ENCODE results near the gene EYA2.

Gene EYA2

DNA sequence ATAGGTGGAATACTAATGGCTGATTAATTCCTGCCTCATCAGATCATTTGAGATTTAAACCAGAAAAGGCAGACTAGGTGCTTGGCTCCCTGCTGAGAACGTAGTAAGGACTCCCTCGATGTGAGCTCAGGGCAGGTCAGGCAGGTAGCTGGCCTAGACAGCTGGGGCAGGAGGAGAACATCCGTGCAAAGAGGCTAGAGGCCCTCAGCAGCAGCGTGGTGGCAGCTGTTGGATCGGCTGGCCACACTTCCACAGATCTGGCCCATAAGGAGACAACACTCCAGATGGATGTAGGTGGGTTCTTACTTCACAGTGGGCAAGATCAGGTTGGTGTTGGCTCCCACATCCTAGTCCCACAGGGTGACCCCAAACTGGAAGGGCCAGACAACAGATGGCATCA lies 38.5 kb downstream of the EYA2 start:
- DNase-seq: no peak

DNA sequence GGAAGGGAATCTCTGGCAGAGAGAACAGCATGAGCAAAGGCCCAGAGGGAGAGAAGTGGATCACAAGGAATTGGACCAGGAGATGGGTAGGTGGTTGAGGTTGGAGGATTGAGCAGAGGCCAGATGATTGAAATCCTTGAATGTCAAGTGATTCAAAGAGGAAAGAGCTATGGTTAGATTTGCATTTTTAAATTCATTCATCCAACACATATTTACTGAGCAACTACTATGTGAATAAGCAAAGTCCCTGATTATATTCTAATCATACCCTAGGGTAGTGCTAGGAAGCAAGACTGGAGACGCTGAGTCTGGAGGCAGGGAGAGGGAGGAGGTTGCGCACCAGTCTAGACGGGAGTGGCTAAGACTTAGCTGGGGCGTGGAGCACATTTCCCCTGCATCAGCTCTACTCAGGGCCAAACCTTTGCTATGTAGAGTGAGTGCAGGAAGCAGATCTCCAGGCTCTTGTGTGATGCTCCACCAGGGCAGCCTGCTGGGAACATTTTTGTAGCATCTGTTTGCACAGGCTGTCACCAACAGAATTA lies 40.2 kb downstream of the EYA2 start:
- DNase-seq: no peak

DNA sequence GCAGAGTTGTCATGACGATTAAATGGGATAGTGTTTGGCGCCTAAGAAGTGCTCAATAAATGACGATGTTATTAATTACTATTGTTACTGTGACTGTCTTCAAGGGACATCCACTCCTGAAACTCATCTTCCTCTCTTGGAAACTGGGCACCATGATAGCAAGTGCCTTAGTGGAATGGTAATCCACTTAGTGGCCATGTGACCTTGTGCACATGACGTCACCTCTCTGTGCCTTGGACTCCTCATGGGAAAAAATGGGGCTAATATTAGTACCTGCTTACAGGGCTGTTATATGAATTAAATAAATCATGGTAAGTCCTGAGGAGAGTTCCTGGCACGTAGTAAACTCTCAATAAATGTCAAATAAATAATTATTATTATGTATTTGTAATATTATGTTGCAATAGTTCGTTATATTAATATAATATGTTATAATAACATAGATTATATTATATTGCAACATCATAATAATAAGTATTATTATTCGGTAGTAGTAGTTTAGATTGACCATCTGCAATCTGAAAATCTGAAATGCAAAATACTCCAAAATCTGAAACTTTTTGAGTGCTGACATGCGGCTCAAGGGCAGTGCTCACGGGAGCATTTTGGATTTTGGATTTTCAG lies 40.9 kb downstream of the EYA2 start:
- no peak for DNase-seq

DNA sequence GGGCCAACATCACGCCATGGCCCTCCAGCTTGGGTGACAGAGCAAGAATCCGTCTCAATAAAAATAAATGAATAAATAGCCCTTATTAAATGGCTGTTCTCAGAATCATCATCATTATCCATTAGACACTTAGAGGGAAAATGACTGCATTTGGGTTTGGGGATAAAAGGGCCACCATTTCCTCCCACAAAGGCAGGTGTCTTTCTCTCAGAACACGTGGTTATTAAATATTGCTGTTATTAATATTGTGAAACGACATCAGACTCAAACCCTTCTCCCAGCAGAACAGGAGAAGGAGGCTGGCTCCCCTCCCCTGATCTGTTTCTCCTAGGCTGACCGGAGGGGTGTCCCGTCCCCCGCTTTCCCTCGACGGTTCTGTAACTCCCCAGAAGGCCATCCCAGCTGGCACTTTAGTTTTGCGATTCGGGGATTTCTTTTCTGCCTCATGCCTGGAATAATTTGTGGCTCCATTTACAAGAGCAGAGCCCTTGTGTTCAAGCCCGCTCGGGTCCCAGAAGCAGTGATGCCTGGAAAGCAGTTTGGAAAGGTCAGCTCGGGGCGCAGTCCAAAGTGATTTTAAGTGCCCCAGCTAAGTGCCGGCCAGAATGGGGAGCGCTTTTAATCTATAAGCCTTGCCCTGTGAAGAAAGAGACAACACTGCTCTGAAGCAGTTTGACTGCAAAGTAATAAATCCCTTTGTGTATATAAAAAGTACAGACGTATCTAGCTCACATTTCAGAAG lies 41.9 kb downstream of the EYA2 start:
- DNase-seq: no peak

DNA sequence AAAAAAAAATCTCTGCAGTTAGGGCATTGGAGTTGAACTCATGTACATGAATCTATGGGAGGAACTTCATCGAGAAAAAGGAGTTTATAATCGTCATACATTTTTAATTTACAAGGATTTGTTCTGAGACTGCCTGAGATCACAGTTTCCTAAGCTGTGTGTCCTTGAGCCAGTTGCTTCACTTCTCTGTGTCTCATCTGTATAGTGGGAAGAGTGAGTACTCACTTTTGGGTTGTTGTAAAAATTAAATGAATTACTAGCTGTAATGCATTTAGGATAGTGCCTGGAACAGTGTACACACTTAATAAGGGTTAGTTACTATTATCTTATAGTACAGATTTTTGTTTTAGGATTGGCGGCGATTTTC lies 42.5 kb downstream of the EYA2 start:
- DNase-seq: no peak

DNA sequence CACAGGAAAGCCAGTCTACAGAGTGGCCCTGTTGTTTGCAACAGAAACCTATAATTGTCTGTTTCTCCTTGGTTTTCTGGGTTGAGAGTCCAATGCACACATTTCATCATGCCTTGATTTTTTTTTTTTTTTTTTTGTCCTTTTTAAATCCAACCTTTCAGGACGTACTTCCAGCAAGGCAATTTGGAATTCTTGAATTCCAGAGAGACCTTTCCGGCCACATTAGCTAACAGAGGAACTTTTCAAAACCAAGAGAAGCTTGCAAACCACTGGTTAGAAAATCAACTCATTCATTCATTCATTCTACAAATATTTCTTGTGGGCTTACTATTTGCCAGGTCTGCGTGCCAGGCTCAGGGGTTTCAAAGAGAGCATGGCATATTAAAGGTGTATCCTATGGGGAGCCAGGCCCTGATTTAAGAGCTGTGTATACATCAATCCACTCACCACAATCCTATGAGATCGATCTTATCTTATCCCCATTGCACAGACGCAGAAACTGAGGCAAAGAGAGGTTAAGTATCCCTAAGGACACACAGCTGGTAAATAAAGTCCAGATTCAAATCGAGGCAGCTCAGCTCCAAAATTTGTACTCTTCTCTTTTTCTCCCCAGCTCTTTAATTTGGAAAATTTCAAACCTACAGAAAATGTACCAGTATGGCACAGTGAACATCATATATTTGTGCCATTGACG lies 43.0 kb downstream of the EYA2 start:
- DNase-seq: no peak

DNA sequence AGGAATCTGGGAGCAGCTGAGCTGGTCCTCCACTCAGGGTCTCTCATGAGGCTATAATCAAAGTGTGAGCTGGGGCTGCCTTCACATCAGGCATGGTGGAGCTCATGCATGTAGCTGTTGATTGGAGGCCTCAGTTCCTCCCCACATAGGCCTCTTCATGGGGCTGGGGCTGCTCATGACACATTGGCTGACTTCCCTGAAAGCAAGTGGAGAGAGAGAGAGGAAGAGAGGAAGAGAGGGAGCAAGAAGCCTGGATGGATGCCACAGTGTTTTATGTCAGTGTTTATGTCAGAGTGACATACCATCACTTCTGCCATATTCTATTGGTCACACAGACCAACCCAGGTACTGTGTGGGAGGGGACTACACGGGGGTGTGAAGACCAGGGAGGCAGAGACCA lies 43.8 kb downstream of the EYA2 start:
- no peak for DNase-seq

DNA sequence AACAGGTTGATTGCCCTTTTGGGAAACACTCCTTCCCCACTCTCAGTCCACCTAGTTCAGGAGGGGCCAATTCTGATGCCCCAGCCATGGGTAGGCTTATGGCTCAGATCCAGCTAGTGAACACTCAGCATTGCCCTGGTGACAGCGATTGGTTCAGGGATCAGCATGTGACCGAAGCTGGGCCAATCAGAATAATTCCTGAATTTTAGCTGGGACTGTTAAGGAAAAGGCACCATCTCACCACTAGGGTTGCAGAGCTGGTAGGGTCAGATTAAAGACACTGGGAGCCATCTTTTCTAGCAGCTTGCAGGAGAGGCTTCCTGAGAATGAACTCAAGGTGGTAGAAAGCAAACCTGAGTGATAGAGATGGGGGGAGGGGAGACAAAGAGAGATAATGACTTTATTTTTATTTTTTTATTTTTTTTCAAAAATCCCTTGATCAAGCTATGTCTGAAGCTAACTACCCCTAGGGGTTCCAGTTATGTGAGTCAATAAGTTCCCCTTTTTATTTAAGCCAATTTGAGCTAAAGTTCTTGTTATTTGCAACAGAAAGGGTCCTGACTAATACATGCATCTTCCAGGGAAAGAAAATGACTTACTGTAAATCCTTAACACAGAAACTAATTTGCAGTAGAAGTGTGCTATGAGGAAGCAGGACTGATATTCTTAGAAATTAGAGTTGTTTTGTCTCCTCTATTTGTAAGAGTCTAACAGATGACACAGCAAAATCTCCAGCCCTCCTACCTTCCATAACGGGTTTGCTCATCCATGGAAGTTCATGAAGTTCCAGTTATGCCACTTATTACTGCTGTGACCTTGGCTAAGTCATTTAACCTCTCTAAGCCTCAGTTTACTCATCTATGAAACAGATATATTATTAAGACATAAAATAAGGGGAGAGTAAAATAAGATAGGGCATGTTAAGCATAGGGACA lies 44.7 kb downstream of the EYA2 start:
- DNase-seq: no peak

DNA sequence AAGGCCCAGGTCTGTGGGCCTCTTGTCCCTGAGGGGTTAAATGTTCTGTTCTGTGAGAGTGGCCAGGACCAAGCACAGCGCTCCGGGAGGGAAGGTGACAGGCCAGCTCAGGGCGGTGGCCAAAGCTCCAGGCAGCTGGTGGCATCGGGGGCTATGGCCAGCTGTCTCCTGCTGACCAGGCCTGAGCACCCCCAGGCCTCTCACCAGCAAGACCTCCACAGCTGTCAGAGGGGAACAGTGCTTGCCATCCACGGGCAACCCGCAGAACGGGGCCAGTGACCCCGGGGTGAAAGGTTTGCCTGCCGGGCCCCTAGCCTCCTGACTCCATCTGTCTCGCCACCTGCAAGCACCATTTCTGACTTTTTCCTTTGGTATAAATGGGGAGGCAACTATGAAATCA lies 46.0 kb downstream of the EYA2 start:
- DNase-seq: no peak

DNA sequence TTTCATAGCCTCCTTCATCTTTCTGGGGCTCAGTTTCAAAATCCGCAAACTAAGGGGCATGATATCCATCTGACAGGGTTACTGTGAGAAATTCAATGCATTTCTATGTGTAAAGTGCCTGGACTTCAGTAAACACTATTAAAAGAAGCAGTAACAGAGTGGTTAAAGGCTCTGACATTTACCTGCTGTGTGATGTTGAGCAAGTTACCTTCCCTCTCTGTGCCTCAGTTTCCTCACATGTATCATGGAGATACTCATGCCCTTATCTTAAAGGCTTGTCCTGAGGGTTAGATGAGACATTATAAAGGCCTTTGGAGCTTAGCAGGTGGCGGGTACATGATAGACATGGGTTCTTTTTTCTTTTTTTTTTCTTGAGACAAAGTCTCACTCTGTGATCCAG lies 46.8 kb downstream of the EYA2 start:
- DNase-seq: no peak

DNA sequence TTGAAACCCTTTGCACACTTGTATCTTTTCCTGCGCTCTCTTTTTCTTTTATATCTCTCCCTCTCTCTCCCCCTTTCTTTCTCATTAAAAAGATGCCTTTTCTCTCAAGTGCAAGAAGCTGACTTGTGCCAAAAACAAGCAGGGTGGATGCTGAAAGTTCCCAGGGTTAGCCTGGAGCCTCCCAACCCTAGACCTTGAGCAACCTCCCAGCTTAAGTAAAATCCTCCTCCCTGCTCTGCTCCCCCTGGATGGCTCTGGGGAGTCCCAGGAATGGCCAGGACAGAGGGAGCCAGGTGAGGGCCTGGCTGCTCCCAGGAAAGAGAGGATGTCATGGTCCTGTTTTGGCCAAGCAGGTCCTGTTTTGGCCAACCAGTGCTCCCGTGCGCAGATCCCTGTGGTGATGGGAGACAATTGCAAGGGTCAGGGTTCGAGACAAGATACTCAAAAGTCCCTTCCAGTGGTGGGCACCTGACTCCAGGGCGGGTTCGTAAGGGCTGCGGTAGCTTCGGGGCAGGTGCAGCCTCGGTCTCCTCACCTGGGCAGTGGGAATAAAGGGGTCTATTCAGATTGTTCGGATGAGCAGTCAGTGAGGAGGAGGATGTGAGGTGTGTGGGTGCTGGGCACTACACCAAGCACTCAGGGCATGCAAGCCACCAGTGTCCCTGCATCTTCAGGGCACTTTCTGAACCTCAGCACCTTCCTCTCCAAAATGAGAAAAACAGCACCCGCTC lies 49.4 kb downstream of the EYA2 start:
- DNase-seq: no peak

DNA sequence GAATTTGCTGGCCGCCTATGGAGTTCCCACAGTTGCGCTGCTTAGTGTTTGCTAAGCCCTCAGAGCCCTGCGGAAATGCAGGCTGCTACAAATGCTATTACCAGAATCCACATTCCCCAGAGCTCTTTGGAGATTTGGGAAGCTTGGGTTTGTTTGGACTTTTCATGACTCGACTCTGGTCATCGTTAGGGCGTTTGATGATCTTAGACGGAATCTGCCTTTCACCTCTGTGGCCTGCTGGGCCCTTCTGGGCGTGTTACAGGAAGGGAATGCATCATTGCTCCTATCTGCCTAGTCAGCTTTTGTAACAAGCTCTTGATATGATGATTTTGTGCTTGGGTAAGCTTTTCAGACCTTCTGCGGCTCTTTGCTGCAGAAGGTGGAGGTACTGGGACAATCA lies 50.8 kb downstream of the EYA2 start:
- DNase-seq: no peak

DNA sequence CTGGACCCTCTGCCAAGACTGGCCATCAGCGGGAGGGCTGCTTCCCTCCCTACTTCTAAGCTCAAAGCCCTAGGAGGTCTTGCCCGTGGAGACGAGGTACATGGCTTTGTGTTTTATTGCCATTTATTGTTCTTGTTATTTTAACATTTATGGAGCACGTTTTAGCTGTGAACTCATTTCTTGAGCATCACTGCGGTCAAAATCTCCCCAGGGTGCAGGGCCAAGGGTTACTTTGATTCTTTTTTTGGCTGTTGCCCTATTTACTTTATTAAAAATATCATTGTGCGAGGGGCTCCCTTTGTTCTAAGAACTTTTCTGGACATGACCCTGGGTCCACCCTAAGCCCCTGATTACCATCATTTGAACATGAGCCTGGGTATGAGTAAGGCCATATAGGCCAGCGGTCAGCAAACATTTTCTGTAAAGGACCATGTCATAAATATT lies 51.6 kb downstream of the EYA2 start:
- DNase-seq: no peak

DNA sequence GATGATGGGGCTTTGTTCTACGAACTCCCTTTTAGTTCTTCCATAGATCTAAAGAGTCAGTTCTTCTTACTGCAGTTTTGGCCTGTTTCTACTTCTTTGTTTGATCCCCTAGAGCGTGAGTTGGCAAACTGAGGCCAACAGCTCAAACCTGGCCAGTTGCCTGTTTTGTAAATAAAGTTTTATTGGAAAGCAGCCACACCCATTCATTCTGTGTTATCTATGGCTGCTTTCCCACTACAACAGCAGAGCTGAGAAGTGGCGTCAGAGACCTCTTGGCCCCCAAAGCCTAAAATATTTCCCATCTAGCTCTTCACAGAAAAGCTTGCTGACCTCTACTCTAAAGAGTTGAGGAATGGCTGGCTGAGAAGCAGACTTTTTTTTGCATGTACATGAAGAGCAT lies 52.2 kb downstream of the EYA2 start:
- no peak for DNase-seq

DNA sequence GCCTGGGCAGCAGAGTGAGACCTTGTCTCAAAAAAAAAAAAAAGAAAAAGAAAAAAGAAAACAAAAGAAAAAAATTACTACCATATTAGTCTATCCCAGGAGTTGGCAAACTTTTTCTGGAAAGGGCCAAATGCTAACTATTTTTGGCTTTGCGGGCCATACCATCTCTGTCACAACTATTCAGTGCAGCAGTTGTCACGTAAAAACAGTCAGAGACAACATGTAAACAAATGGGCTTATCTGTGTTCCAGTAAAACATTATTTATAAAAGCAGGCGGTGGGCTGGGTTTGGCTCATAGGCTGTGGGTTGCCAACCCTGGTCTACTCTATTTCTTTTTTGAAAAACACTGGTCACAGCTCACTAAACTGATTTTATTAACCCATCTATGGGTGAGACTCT lies 53.4 kb downstream of the EYA2 start:
- DNase-seq: no peak

DNA sequence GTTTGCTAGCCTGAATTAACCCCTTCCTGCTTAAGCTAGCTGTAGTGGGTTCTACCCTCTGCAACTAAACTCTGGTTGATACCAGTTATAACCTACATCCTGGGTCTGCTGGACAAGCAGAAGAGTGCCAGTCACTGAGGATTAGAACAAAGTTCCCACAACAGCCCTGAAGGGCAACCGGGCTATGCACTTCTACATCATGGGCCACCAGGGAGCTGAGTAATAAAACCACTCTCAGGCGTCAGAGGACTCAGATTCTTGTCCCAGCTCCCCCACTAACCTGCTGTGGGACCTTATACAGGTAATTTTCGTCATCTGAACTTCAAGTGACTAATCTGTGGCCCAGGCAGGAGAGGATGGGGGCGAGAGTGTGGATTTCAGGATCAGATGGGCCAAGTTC lies 56.8 kb downstream of the EYA2 start:
- no peak for DNase-seq

DNA sequence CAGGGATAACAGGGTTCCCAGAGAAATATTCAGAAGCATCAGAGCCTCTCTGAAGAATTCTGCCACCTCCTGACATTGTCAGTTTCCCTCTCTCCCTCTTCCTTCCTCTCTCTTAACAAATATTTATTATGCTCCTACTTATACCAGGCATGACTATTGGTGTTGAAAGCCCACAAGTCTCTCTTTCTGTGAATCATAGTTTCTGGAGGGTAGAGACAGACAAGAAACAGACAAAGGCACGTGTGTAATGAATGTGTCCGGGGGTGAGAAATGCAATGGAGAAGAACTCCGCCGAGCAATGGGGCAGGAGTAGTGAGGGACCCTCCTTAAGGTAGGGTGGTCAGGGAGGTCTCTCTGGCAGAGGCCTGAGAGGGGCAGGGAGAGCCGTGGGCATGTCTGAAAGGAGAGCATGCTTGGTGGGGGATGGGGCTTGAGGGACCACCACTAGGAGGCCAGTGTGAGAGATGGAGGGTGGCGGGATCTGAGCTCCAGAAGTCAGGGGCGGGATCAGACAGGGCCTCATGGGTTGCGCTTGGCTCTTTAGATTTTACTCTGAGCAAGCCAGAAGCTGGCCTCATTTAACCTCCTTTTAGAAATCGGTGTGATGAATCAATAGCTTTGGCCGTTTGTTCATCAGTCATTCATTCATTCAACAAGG lies 57.3 kb downstream of the EYA2 start:
- DNase-seq: no peak

DNA sequence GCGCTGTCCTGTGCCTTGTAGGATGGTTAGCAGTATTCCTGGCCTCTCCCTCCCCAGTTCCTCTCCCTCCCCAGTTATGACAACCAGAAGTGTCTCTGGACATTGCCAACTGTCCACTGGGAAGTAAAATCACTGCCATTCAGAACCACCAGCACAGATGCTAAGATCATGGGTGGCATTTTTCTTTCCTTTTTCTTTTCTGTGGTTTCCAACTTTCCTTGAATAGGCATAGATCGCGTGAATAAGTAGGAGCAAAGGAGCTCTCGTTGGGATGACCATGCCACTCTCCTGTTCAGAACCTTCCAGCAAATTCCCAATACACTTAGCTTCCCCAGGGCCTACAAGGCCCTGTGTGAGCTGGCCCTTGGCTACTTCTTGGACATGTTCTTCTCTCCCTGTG lies 59.0 kb downstream of the EYA2 start:
- DNase-seq: no peak

DNA sequence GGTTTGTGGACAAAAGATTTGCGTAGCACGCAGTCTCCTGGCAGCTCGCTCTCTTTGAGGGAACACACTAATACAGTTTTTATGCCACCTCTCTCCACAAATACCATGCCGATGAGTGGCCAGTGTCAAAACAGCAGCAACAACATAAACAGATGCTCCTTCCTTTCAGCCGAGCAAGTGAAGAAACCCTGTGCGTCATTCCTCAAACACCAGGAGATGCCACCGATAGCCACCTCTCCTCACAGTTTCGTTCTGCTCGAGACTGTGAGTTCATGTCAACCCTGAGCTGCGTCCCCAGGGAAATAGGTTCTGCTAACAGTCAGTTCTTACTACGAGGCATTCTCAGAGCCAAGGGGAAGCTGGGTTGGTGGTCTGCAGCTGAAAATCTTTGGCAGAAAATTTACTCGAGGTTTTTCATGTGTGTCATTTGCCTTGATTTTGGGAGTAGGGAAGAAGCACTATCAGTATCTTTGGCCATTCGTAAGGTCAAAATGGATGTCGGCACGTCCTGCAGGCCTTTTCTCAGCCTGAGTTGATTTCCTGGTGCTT lies 59.9 kb downstream of the EYA2 start:
- DNase-seq: no peak

DNA sequence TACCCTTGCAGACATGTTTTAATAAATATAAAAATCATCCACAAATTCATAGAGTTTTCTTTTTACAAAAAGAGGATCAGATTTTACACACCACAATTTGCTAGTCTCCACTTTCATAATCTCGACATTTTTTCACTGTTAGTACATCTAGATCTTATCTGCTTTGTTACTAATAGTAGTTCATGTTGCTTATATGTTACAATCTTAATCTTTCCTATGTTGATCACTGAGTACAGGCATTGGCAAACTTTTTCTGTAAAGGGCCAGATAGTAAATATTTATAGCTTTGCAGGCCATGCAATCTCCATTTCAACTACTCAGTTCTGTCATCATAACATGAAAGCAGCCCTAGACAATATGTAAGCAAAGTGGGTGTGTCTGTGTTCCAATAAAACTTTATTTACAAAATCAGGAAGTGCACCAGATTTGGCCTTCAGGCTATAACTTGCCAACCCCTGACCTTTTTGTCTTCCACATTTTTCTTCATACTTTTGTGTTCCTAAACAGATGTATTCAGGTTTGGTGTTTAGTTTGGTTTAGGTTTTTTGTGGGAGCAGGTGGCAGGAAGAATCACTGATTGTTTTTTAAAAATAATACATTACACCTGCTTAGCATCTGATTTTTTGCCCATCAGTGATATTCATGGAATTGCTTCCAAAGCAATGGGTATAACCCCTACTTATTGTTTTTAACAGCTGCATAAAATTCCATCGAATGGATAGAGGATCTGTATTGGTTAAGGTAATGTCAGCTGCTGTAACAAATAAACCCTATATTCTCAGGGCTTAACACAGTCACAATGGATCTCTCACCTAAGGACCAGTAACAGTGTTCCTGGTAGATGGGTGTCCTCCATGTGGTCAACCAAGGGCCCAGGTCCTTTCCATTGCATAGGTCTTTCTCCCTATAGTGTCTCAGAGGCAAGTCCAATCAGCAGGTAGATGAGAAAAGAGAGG lies 61.2 kb downstream of the EYA2 start:
- DNase-seq: no peak

Measured in GDM1 (cell line).